NCI-H2196 treated with DMSO at 0.1 percent for 48 hours (cell line): ENCODE data around the gene PDK1.
A peak's percentile ranks its signal among the peaks of the same experiment; 100 is the strongest.
"Not testable (repeated sequence)": the region's sequence is repeated elsewhere in the genome, so short reads cannot be mapped to it uniquely, and the experiment has no call there.

ENCODE experiments used
- DNase-seq: peaks from one replicate; lab custom pipeline; 2025; ENCODE audit not compliant: unreplicated experiment; lab: John Stamatoyannopoulos, UW

Gene PDK1

GRCh38 chr2:172552547-172553291 is 3.2 kb upstream of the PDK1 start:
- DNase-seq, result no peak

- DNase-seq, result no peak
Observed at GRCh38 chr2:172554352-172555271, 1.3 kb upstream of the PDK1 start.

GRCh38 chr2:172555272-172555521 is 693 bp upstream of the PDK1 start:
- no peak for DNase-seq

- DNase-seq, result peak; percentile 20
Observed at GRCh38 chr2:172556284-172557033, 569 bp downstream of the PDK1 start.

- no peak for DNase-seq
Observed at GRCh38 chr2:172558372-172558771, 2.5 kb downstream of the PDK1 start.

GRCh38 chr2:172560721-172561120 is 4.8 kb downstream of the PDK1 start:
- no peak for DNase-seq

GRCh38 chr2:172561270-172561669 is 5.4 kb downstream of the PDK1 start:
- DNase-seq, result no peak

GRCh38 chr2:172562298-172562697 is 6.4 kb downstream of the PDK1 start:
- DNase-seq, result no peak

- no peak for DNase-seq
Observed at GRCh38 chr2:172564376-172564775, 8.5 kb downstream of the PDK1 start.

- DNase-seq, result no peak
Observed at GRCh38 chr2:172571245-172571644, 15.4 kb downstream of the PDK1 start.

- no peak for DNase-seq
Observed at GRCh38 chr2:172572981-172573380, 17.1 kb downstream of the PDK1 start.

- no peak for DNase-seq
Observed at GRCh38 chr2:172574965-172575364, 19.1 kb downstream of the PDK1 start.

GRCh38 chr2:172578054-172578453 is 22.2 kb downstream of the PDK1 start:
- DNase-seq, result no peak

- no peak for DNase-seq
Observed at GRCh38 chr2:172578860-172579512, 23.1 kb downstream of the PDK1 start.

- no peak for DNase-seq
Observed at GRCh38 chr2:172580544-172580943, 24.7 kb downstream of the PDK1 start.

- no peak for DNase-seq
Observed at GRCh38 chr2:172582656-172583055, 26.8 kb downstream of the PDK1 start.

- no peak for DNase-seq
Observed at GRCh38 chr2:172586245-172586891, 30.5 kb downstream of the PDK1 start.

GRCh38 chr2:172587231-172587630 is 31.3 kb downstream of the PDK1 start:
- DNase-seq, result not testable (repeated sequence)

GRCh38 chr2:172588931-172589330 is 33.0 kb downstream of the PDK1 start:
- no peak for DNase-seq

GRCh38 chr2:172591386-172591785 is 35.5 kb downstream of the PDK1 start:
- DNase-seq, result not testable (repeated sequence)

- DNase-seq, result not testable (repeated sequence)
Observed at GRCh38 chr2:172592190-172592589, 36.3 kb downstream of the PDK1 start.
